Adipocyte (in vitro differentiated cells): ENCODE results near the gene ACTA2.
A peak's percentile ranks its signal among the peaks of the same experiment; 100 is the strongest.

Experiments
- DNase-seq: peaks from one replicate; pipeline ENCODE4 v3.0.0-alpha.2; 2015; ENCODE audit warnings: low read depth
- H3K27me3 ChIP-seq: replicated peaks from 2 replicates; pipeline ENCODE4 v1.7.0; 2013; ENCODE audit warnings: mild to moderate bottlenecking, low read length, moderate library complexity; ENCODE audit not compliant: control insufficient read depth, insufficient read depth
- H3K36me3 ChIP-seq: 2 replicates; pipeline ENCODE4 v1.7.0; 2013; ENCODE audit warnings: low read length, mild to moderate bottlenecking, moderate library complexity; ENCODE audit not compliant: control insufficient read depth, insufficient read depth, severe bottlenecking
- H3K4me1 ChIP-seq: 2 replicates; pipeline ENCODE4 v1.7.0; 2013; ENCODE audit warnings: mild to moderate bottlenecking, low read length, moderate library complexity; ENCODE audit not compliant: control insufficient read depth, insufficient read depth
- H3K4me3 ChIP-seq: 2 replicates; pipeline ENCODE4 v1.7.0; 2013; ENCODE audit warnings: mild to moderate bottlenecking, low read length, moderate library complexity
- H3K9ac ChIP-seq: 2 replicates; pipeline ENCODE4 v1.7.0; 2013; ENCODE audit warnings: mild to moderate bottlenecking, low read length, moderate library complexity
- H3K9me3 ChIP-seq: 2 replicates; pipeline ENCODE4 v1.7.0; 2013; ENCODE audit warnings: mild to moderate bottlenecking, low read length, moderate library complexity; ENCODE audit not compliant: control insufficient read depth

ACTA2 gene

DNA sequence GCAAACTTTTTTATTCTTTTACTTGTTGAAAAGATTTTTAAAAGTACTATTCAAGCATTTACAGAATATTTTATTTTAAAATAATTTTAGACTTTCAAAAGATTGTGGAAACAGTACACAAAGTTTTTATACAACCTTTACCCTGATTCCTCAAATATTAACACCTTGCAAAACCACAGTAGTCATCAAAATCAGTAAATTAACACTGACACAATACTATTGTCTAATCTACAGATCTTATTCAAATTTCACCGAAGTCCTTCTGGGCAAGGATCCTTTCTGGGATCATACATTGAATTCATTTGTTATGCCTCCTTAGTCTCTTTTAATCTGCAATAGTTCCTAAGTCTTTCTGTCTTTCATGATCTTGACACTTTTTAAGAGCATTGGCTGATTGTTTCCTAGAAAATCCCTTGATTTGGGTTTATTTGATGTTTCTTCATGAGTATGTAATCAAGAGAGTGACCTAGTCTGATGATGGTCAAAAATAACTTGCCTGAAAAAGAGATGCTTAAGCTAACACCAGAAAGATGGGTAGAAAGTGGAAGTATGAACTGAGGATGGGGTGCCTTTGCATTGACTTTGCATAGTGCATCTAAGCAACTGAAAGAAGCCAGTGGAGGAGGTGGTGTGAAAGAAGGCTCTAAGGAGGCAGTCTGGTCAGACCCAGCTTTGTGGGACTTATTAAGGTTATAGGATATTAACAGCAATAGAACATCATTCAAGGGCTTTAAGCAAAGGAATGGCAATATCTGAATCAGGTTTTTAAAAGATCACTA is 62.8 kb downstream of the ACTA2 start:
- Histone ChIP-seq H3K4me1 (peaks cover 57% of the 10 kb centered on the region), H3K9ac (no peak overlapping the region), H3K9me3 (no peaks in the 10 kb centered on the region), H3K4me3 (no peak overlapping the region), H3K27me3 (no peaks in the 10 kb centered on the region), H3K36me3 (no peaks in the 10 kb centered on the region)
- DNase-seq, result no peak

GRCh38 chr10:88888810-88889445 is 63.6 kb downstream of the ACTA2 start:
- Histone ChIP-seq H3K4me1 (peaks cover 49% of the 10 kb centered on the region), H3K36me3 (no peaks in the 10 kb centered on the region), H3K27me3 (no peaks in the 10 kb centered on the region), H3K9me3 (no peaks in the 10 kb centered on the region), H3K4me3 (no peak overlapping the region), H3K9ac (no peak overlapping the region)
- no peak for DNase-seq

GRCh38 chr10:88886557-88886956 is 66.0 kb downstream of the ACTA2 start:
- Histone ChIP-seq H3K36me3 (no peaks in the 10 kb centered on the region), H3K4me3 (no peak overlapping the region), H3K4me1 (peaks cover 47% of the 10 kb centered on the region), H3K9me3 (no peaks in the 10 kb centered on the region), H3K9ac (no peak overlapping the region), H3K27me3 (no peaks in the 10 kb centered on the region)
- peak; percentile 21 for DNase-seq
